ENCODE data around the gene NR6A1. TPM values are rescaled to one million over a fixed set of nuclear protein-coding genes. Genes with fewer than 3 reads are reported as not detected.

Gene NR6A1
- total RNA-seq, 1 experiment from 2014 or later: 99.3 TPM

- no peak overlapping the region for H3K4me3 Mint-ChIP-seq
- H3K14ac ChIP-seq (ENCODE audit: insufficient read depth, low read length): no peak overlapping the region
- no peak overlapping the region for H2AFZ ChIP-seq (ENCODE audit: low read length)
- no peak overlapping the region for H3K4me2 ChIP-seq (ENCODE audit: insufficient read depth, insufficient read length, low read length)
- H2BK12ac ChIP-seq (ENCODE audit: insufficient read length, low read depth, low read length): no peak overlapping the region
- no CpG with 5 or more reads among the region's 1 CpG for WGBS (ENCODE audit: extremely low coverage, insufficient read length, low lambda C conversion rate)
- H3K27me3 ChIP-seq (ENCODE audit: insufficient read depth, low read length): no peaks in the 10 kb centered on the region
- peak overlapping the region in 1 of 3 experiments; percentile 38; a peak in 2 of 7 replicates for H3K27ac Mint-ChIP-seq
- H3K23me2 ChIP-seq (ENCODE audit: insufficient read length, low read depth, low read length, poor library complexity, severe bottlenecking): no peaks in the 10 kb centered on the region
- H3K27me3 Mint-ChIP-seq (ENCODE audit: low read depth): no peaks in the 10 kb centered on the region
- no peak overlapping the region for H3K4ac ChIP-seq (ENCODE audit: low read depth, low read length)
- no peak overlapping the region for H4K8ac ChIP-seq (replicated peaks; ENCODE audit: insufficient read length, low read depth, low read length)
- H4K20me1 ChIP-seq (ENCODE audit: control insufficient read depth, insufficient read depth, insufficient read length): no peaks in the 10 kb centered on the region
- peaks cover 6% of the 10 kb centered on the region; the same call in 1 of the 2 replicates for H3K79me2 ChIP-seq (ENCODE audit: insufficient read depth, low read length)
- peaks cover 3% of the 10 kb centered on the region for H3K4me1 ChIP-seq (ENCODE audit: insufficient read depth, low read length)
- H3K9me3 ChIP-seq (ENCODE audit: control insufficient read depth, low read depth, low read length): no peaks in the 10 kb centered on the region
- H3K56ac ChIP-seq (ENCODE audit: insufficient read length, low read depth, low read length): no peak overlapping the region
- peaks cover 0 to 4% of the 10 kb centered on the region in 2 experiments; a peak in 3 of 5 replicates for H3K9me3 Mint-ChIP-seq
- H3K36me3 Mint-ChIP-seq (ENCODE audit: insufficient read depth in 1 of 3, low read depth in 3 of 3): peaks cover 5 to 13% (median 8%) of the 10 kb centered on the region in 3 experiments
- no peak overlapping the region for H2BK20ac ChIP-seq (ENCODE audit: low read depth, low read length, poor library complexity, severe bottlenecking)
- no peak for DNase-seq
- no peak overlapping the region for H4K91ac ChIP-seq (ENCODE audit: insufficient read length, low read depth, low read length)
- no peak for TF ChIP-seq CTCF (conservative IDR thresholded peaks at IDR 0.05)
- H3K23ac ChIP-seq (ENCODE audit: insufficient read length, low read depth, low read length): no peak overlapping the region
- H3K79me1 ChIP-seq (ENCODE audit: insufficient read depth, low read depth, low read length, poor library complexity, severe bottlenecking): peaks cover 4% of the 10 kb centered on the region
- no peak overlapping the region for H2BK120ac ChIP-seq (ENCODE audit: low read depth, low read length, poor library complexity, severe bottlenecking)
- no peak overlapping the region for H2AK5ac ChIP-seq (ENCODE audit: insufficient read length, low read length)
- H4K5ac ChIP-seq (ENCODE audit: insufficient read length, low read depth, low read length): no peak overlapping the region
- no peak overlapping the region for H2BK15ac ChIP-seq (ENCODE audit: low read depth, low read length)
- H3K27ac ChIP-seq (ENCODE audit: insufficient read length, low read depth, low read length): no peak overlapping the region
- H3K18ac ChIP-seq (ENCODE audit: insufficient read length, low read depth, low read length): no peak overlapping the region
- no peak overlapping the region for H2BK5ac ChIP-seq (ENCODE audit: insufficient read length, low read length)
- peaks cover 20 to 26% of the 10 kb centered on the region in 2 experiments for H3K4me1 Mint-ChIP-seq
- H3K9ac ChIP-seq (ENCODE audit: extremely low read depth, insufficient read length, low read length): no peak overlapping the region
- H3T11ph ChIP-seq (ENCODE audit: low read length): no peak overlapping the region
Observed at GRCh38 chr9:124708633-124709291, 62.3 kb downstream of the NR6A1 start.

Measured in H9 (cell line).